HepG2 (cell line): ENCODE data around the gene MYO3B. TPM values are rescaled to one million over a fixed set of nuclear protein-coding genes. Genes with fewer than 3 reads are reported as not detected.

Source experiments
- ETV5 ChIP-seq: IDR thresholded peaks from 2 replicates; pipeline ENCODE4 v1.6.1; 2018; ENCODE audit warnings: missing biosample characterization, missing genetic modification reagents, inconsistent platforms, borderline replicate concordance
- FOXM1 ChIP-seq: sonication (generic); formaldehyde crosslinking; IDR thresholded peaks from 2 replicates; pipeline ENCODE4 v1.5.0; 2020; ENCODE audit warnings: missing genetic modification reagents
- HDAC2 ChIP-seq: sonication (generic); formaldehyde crosslinking; IDR thresholded peaks from 2 replicates; pipeline ENCODE4 v1.4.0; 2020; ENCODE audit warnings: missing genetic modification reagents
- ZBTB4 ChIP-seq: sonication (generic); formaldehyde crosslinking; IDR thresholded peaks from 2 replicates; pipeline ENCODE4 v1.4.0; 2020; ENCODE audit warnings: missing genetic modification reagents, mild to moderate bottlenecking, borderline replicate concordance
- ZNF160 ChIP-seq: sonication (generic); formaldehyde crosslinking; IDR thresholded peaks from 2 replicates; pipeline ENCODE4 v1.8.0; 2022; ENCODE audit warnings: mild to moderate bottlenecking, inconsistent platforms, missing genetic modification reagents
- ZNF703 ChIP-seq: sonication (generic); formaldehyde crosslinking; IDR thresholded peaks from 2 replicates; pipeline ENCODE4 v1.5.1; 2020; ENCODE audit warnings: missing genetic modification reagents, mild to moderate bottlenecking, moderate library complexity, borderline replicate concordance
- polyA plus RNA-seq, 8 experiments: library from polyadenylated mRNA; depleted of rRNA in 3 of 8; stranded (reverse) in 7 of 8; unstranded in 1 of 8; fragments of >200 nt; fragmentation: Illumina TruSeq in 4 of 8; extraction: Trizol in 4 of 8; gene quantifications; 2 replicates each; pipeline versions ENCODE4 v1.2.1 to v1.2.3, GENCODE V29; 2011 to 2016; ENCODE audit warnings: low read depth in 4 of 8, missing spikeins in 1 of 8, mixed read lengths in 1 of 8; ENCODE audit not compliant: insufficient read depth in 1 of 8
- total RNA-seq, 5 experiments: library from RNA; depleted of rRNA; stranded (reverse); fragments of >200 nt; fragmentation: Illumina TruSeq; extraction: Trizol; gene quantifications; 2 replicates each; pipeline ENCODE4 v1.2.3, GENCODE V29; 2016; ENCODE audit warnings: low read depth in 1 of 5
- TF ChIP-seq, protein P1 (sequence below): sonication (generic); formaldehyde crosslinking; conservative IDR thresholded peaks from 2 replicates; pipeline ENCODE4 v1.4.0; 2020; ENCODE audit warnings: missing genetic modification reagents
- TF ChIP-seq, protein P2 (sequence below): sonication (generic); formaldehyde crosslinking; IDR thresholded peaks from 2 replicates; pipeline ENCODE4 v1.4.0; 2020; ENCODE audit warnings: mild to moderate bottlenecking, missing genetic modification reagents, borderline replicate concordance

MYO3B gene
- total and polyA plus RNA-seq, 2 of the 13 experiments (the other 11 are each of a cell fraction or from before 2014, with no cell fraction given), result 0.01 TPM; not detected in 1

DNA sequence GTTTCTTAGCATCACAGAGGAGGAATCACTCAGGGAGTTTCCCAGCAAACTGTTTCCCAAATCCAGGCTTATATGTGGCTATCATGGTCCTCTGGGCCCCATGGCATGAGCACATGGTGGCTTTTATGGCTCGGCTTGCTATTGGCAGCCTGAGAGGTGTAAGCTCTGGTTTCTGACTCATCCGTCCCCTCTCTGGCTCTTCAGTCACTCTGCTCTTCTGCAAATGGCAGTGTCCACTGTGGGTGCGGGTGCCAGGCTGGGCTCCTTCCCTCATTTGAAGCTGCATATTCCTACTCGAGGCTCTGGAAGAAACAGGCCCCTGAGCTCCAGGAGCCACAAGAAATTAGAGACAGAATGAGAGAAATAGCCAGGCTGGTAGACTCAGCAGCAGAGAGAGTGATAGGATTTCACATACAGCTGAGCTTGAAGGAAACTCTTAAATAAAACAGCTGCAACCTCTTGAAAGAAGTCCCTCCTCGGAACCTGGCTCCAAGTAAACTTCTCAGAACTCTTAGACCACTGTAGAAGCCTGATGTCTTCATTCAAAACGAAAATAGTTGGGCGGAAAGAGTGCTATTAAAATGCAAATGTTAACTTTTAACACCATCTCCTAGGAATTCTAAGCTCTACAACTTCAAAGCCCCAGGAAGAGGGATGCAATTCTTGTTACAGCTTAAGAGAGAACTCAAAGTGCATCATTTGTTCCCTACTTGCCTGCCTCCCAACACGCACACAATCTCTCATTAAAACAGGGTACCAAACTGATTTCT lies 324.6 kb downstream of the MYO3B start (continued):
- TF ChIP-seq, protein P1, sequence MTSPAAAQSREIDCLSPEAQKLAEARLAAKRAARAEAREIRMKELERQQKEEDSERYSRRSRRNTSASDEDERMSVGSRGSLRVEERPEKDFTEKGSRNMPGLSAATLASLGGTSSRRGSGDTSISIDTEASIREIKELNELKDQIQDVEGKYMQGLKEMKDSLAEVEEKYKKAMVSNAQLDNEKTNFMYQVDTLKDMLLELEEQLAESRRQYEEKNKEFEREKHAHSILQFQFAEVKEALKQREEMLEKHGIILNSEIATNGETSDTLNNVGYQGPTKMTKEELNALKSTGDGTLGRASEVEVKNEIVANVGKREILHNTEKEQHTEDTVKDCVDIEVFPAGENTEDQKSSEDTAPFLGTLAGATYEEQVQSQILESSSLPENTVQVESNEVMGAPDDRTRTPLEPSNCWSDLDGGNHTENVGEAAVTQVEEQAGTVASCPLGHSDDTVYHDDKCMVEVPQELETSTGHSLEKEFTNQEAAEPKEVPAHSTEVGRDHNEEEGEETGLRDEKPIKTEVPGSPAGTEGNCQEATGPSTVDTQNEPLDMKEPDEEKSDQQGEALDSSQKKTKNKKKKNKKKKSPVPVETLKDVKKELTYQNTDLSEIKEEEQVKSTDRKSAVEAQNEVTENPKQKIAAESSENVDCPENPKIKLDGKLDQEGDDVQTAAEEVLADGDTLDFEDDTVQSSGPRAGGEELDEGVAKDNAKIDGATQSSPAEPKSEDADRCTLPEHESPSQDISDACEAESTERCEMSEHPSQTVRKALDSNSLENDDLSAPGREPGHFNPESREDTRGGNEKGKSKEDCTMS, result no peak
- TF ChIP-seq ZNF703 (no peak), ZBTB4 (no peak), FOXM1 (CRISPR knock-in tag) (no peak), HDAC2 (CRISPR knock-in tag) (no peak), ETV5 (CRISPR knock-in tag) (no peak), ZNF160 (no peak)
- TF ChIP-seq, protein P2, sequence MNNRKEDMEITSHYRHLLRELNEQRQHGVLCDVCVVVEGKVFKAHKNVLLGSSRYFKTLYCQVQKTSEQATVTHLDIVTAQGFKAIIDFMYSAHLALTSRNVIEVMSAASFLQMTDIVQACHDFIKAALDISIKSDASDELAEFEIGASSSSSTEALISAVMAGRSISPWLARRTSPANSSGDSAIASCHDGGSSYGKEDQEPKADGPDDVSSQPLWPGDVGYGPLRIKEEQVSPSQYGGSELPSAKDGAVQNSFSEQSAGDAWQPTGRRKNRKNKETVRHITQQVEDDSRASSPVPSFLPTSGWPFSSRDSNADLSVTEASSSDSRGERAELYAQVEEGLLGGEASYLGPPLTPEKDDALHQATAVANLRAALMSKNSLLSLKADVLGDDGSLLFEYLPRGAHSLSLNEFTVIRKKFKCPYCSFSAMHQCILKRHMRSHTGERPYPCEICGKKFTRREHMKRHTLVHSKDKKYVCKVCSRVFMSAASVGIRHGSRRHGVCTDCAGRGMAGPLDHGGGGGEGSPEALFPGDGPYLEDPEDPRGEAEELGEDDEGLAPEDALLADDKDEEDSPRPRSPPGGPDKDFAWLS, result no peak
